WI38 (cell line): Measurements from ENCODE around the gene YY1.

ENCODE experiments used
- H3K4me3 ChIP-seq: 2 replicates; pipeline ENCODE4 v1.5.1; 2011; ENCODE audit warnings: low read depth, mild to moderate bottlenecking, control low read depth, low read length
- CTCF ChIP-seq: IDR thresholded peaks from 2 replicates; pipeline ENCODE4 v1.5.1; 2012; ENCODE audit warnings: low read depth, mild to moderate bottlenecking, control low read depth, low read length

YY1 gene

GRCh38 chr14:100261621-100262020, 22.7 kb downstream of the YY1 start:
- no peak overlapping the region for H3K4me3 ChIP-seq
- TF ChIP-seq CTCF = no peak

GRCh38 chr14:100262545-100262944, 23.6 kb downstream of the YY1 start:
- H3K4me3 ChIP-seq = no peak overlapping the region
- no peak for TF ChIP-seq CTCF

GRCh38 chr14:100263141-100263540, 24.2 kb downstream of the YY1 start:
- no peak for TF ChIP-seq CTCF
- H3K4me3 ChIP-seq = no peak overlapping the region

GRCh38 chr14:100267990-100268389, 29.0 kb downstream of the YY1 start:
- H3K4me3 ChIP-seq = no peak overlapping the region
- no peak for TF ChIP-seq CTCF

- no peak for TF ChIP-seq CTCF
- no peak overlapping the region for H3K4me3 ChIP-seq
Observed at GRCh38 chr14:100268591-100269207, 29.8 kb downstream of the YY1 start.

GRCh38 chr14:100271247-100271939, 32.4 kb downstream of the YY1 start:
- H3K4me3 ChIP-seq = no peak overlapping the region
- no peak for TF ChIP-seq CTCF

GRCh38 chr14:100274250-100274649, 35.3 kb downstream of the YY1 start:
- no peak overlapping the region for H3K4me3 ChIP-seq
- no peak for TF ChIP-seq CTCF
